Vagina (tissue), 2 donors: ENCODE measurements around the gene SAMD7. TPM values are rescaled to one million over a fixed set of nuclear protein-coding genes. Genes with fewer than 3 reads are reported as not detected.

Experiments
- DNase-seq, 2 donors: peaks; one replicate each; pipeline ENCODE4 v3.0.0-alpha.2; 2017; ENCODE audit errors: extremely low spot score in 2 of 2
- H3K27ac ChIP-seq: fragments of 200-600 bp; sonication (generic); one replicate; pipeline ENCODE4 v1.5.1; 2019
- H3K27me3 ChIP-seq: fragments of 200-600 bp; sonication (generic); one replicate; pipeline ENCODE4 v1.5.1; 2019
- H3K36me3 ChIP-seq, 2 donors: fragments of 200-600 bp; sonication (generic); one replicate each; pipeline ENCODE4 v1.5.1; 2017 to 2019
- H3K4me1 ChIP-seq: fragments of 200-600 bp; sonication (generic); one replicate; pipeline ENCODE4 v1.5.1; 2019
- H3K4me3 ChIP-seq, 2 donors: fragments of 200-600 bp; sonication (generic); 1 replicate in 1 of 2; 2 replicates in 1 of 2; pipeline ENCODE4 v1.5.1; 2016 to 2019
- H3K9me3 ChIP-seq: fragments of 200-600 bp; sonication (generic); one replicate; pipeline ENCODE4 v1.5.1; 2019
- CTCF ChIP-seq, 3 experiments: fragments of 450-650 bp in 2 of 3; fragments of 200-600 bp in 1 of 3; sonication (generic) in 1 of 3; IDR thresholded peaks; one replicate each; pipeline ENCODE4 v1.5.1; 2017 to 2019; ENCODE audit warnings: antibody characterized with exemption in 3 of 3, mild to moderate bottlenecking in 2 of 3, moderate library complexity in 2 of 3
- POLR2A ChIP-seq, 2 donors: fragments of 450-650 bp; IDR thresholded peaks; one replicate each; pipeline ENCODE4 v1.6.1; 2017; ENCODE audit warnings: antibody characterized with exemption in 2 of 2, mild to moderate bottlenecking in 2 of 2, moderate library complexity in 2 of 2
- POLR2AphosphoS5 ChIP-seq, 2 donors: sonication (generic); formaldehyde crosslinking; IDR thresholded peaks; one replicate each; pipeline ENCODE4 v1.9.0; 2017; ENCODE audit warnings: antibody characterized with exemption in 2 of 2, mild to moderate bottlenecking in 2 of 2, low read depth in 1 of 2; ENCODE audit not compliant: insufficient read depth in 1 of 2
- intact Hi-C: fragments of 100-400 bp; cut with DNase I; formaldehyde crosslinking; loops from one replicate; pipeline ENCODE4 v1.15.1; 2023
- total RNA-seq: library from RNA; depleted of rRNA; stranded (reverse); fragments of >200 nt; gene quantifications from one replicate; pipeline ENCODE4 v1.2.3, GENCODE V29; 2016

SAMD7 gene
- total RNA-seq, 1 donor from 2014 or later: not detected

- Histone ChIP-seq H3K36me3 (no peaks in the 10 kb centered on the region), H3K4me3 (no peak overlapping the region), H3K9me3 (no peaks in the 10 kb centered on the region), H3K4me1 (no peaks in the 10 kb centered on the region), H3K27me3 (no peaks in the 10 kb centered on the region), H3K27ac (no peak overlapping the region)
- no peak for DNase-seq
- TF ChIP-seq CTCF (IDR thresholded peaks at IDR 0.05) (no peak), POLR2A (IDR thresholded peaks at IDR 0.05) (no peak), POLR2AphosphoS5 (IDR thresholded peaks at IDR 0.05; ENCODE audit: insufficient read depth in 1 of 2, low read depth in 1 of 2) (no peak)
- intact Hi-C loops: no loop called here
Measured at GRCh38 chr3:169879845-169880575, 31.4 kb upstream of the SAMD7 start.

- Histone ChIP-seq H3K9me3 (no peaks in the 10 kb centered on the region), H3K27ac (no peak overlapping the region), H3K27me3 (no peaks in the 10 kb centered on the region), H3K4me1 (no peaks in the 10 kb centered on the region), H3K36me3 (no peaks in the 10 kb centered on the region), H3K4me3 (no peak overlapping the region)
- no peak for DNase-seq
- intact Hi-C loops: no loop called here
- TF ChIP-seq POLR2AphosphoS5 (IDR thresholded peaks at IDR 0.05; ENCODE audit: insufficient read depth in 1 of 2, low read depth in 1 of 2): no peak
- no peak for TF ChIP-seq POLR2A (IDR thresholded peaks at IDR 0.05)
- no peak for TF ChIP-seq CTCF (IDR thresholded peaks at IDR 0.05)
Measured at GRCh38 chr3:169880576-169881250, 30.7 kb upstream of the SAMD7 start.

GRCh38 chr3:169886671-169887070 is 24.7 kb upstream of the SAMD7 start:
- no peak overlapping the region for H3K27ac ChIP-seq
- H3K4me3 ChIP-seq: no peak overlapping the region
- no peaks in the 10 kb centered on the region for H3K4me1 ChIP-seq
- H3K27me3 ChIP-seq: no peaks in the 10 kb centered on the region
- DNase-seq: no peak
- no peaks in the 10 kb centered on the region for H3K9me3 ChIP-seq
- no peaks in the 10 kb centered on the region for H3K36me3 ChIP-seq
- intact Hi-C loops: no loop called here
- TF ChIP-seq POLR2A (IDR thresholded peaks at IDR 0.05) (no peak), POLR2AphosphoS5 (IDR thresholded peaks at IDR 0.05; ENCODE audit: insufficient read depth in 1 of 2, low read depth in 1 of 2) (no peak), CTCF (IDR thresholded peaks at IDR 0.05) (no peak)

- H3K9me3 ChIP-seq: no peaks in the 10 kb centered on the region
- no peaks in the 10 kb centered on the region for H3K27me3 ChIP-seq
- no peak for DNase-seq
- no peak overlapping the region for H3K4me3 ChIP-seq
- intact Hi-C loops: no loop called here
- TF ChIP-seq POLR2AphosphoS5 (IDR thresholded peaks at IDR 0.05; ENCODE audit: insufficient read depth in 1 of 2, low read depth in 1 of 2) (no peak), POLR2A (IDR thresholded peaks at IDR 0.05) (no peak), CTCF (IDR thresholded peaks at IDR 0.05) (no peak)
- no peak overlapping the region for H3K27ac ChIP-seq
- H3K4me1 ChIP-seq: no peaks in the 10 kb centered on the region
- H3K36me3 ChIP-seq: no peaks in the 10 kb centered on the region
Measured at GRCh38 chr3:169891886-169892285, 19.5 kb upstream of the SAMD7 start.

- TF ChIP-seq POLR2A (IDR thresholded peaks at IDR 0.05): no peak
- TF ChIP-seq CTCF (IDR thresholded peaks at IDR 0.05): no peak
- no peak for TF ChIP-seq POLR2AphosphoS5 (IDR thresholded peaks at IDR 0.05; ENCODE audit: insufficient read depth in 1 of 2, low read depth in 1 of 2)
- Histone ChIP-seq H3K36me3 (no peaks in the 10 kb centered on the region), H3K9me3 (no peaks in the 10 kb centered on the region), H3K4me3 (no peak overlapping the region), H3K27ac (no peak overlapping the region), H3K4me1 (no peaks in the 10 kb centered on the region), H3K27me3 (no peaks in the 10 kb centered on the region)
- DNase-seq: no peak
- intact Hi-C loops: no loop called here
Measured at GRCh38 chr3:169894110-169894509, 17.3 kb upstream of the SAMD7 start.
